Vagina (tissue), 2 donors: ENCODE results near the gene TMEM214. TPM values are rescaled to one million over a fixed set of nuclear protein-coding genes. Genes with fewer than 3 reads are reported as not detected.

Experiments used
- DNase-seq, 2 donors: peaks; one replicate each; pipeline ENCODE4 v3.0.0-alpha.2; 2017; ENCODE audit errors: extremely low spot score in 2 of 2
- H3K27ac ChIP-seq: fragments of 200-600 bp; sonication (generic); one replicate; pipeline ENCODE4 v1.5.1; 2019
- H3K27me3 ChIP-seq: fragments of 200-600 bp; sonication (generic); one replicate; pipeline ENCODE4 v1.5.1; 2019
- H3K36me3 ChIP-seq, 2 donors: fragments of 200-600 bp; sonication (generic); one replicate each; pipeline ENCODE4 v1.5.1; 2017 to 2019
- H3K4me1 ChIP-seq: fragments of 200-600 bp; sonication (generic); one replicate; pipeline ENCODE4 v1.5.1; 2019
- H3K4me3 ChIP-seq, 2 donors: fragments of 200-600 bp; sonication (generic); 1 replicate in 1 of 2; 2 replicates in 1 of 2; pipeline ENCODE4 v1.5.1; 2016 to 2019
- H3K9me3 ChIP-seq: fragments of 200-600 bp; sonication (generic); one replicate; pipeline ENCODE4 v1.5.1; 2019
- POLR2A ChIP-seq, 2 donors: fragments of 450-650 bp; IDR thresholded peaks; one replicate each; pipeline ENCODE4 v1.6.1; 2017; ENCODE audit warnings: antibody characterized with exemption in 2 of 2, mild to moderate bottlenecking in 2 of 2, moderate library complexity in 2 of 2
- POLR2AphosphoS5 ChIP-seq, 2 donors: sonication (generic); formaldehyde crosslinking; IDR thresholded peaks; one replicate each; pipeline ENCODE4 v1.9.0; 2017; ENCODE audit warnings: antibody characterized with exemption in 2 of 2, mild to moderate bottlenecking in 2 of 2, low read depth in 1 of 2; ENCODE audit not compliant: insufficient read depth in 1 of 2
- intact Hi-C: fragments of 100-400 bp; cut with DNase I; formaldehyde crosslinking; loops from one replicate; pipeline ENCODE4 v1.15.1; 2023
- total RNA-seq: library from RNA; depleted of rRNA; stranded (reverse); fragments of >200 nt; gene quantifications from one replicate; pipeline ENCODE4 v1.2.3, GENCODE V29; 2016
- TF ChIP-seq, protein P1 (sequence below), 3 experiments: fragments of 450-650 bp in 2 of 3; fragments of 200-600 bp in 1 of 3; sonication (generic) in 1 of 3; IDR thresholded peaks; one replicate each; pipeline ENCODE4 v1.5.1; 2017 to 2019; ENCODE audit warnings: antibody characterized with exemption in 3 of 3, mild to moderate bottlenecking in 2 of 3, moderate library complexity in 2 of 3

TMEM214 gene
- total RNA-seq, 1 donor from 2014 or later, result 53.3 TPM

GRCh38 chr2:27089111-27089954 is 56.6 kb downstream of the TMEM214 start:
- TF ChIP-seq POLR2A (IDR thresholded peaks at IDR 0.05) (no peak), POLR2AphosphoS5 (IDR thresholded peaks at IDR 0.05; ENCODE audit: insufficient read depth in 1 of 2, low read depth in 1 of 2) (no peak)
- TF ChIP-seq, protein P1, sequence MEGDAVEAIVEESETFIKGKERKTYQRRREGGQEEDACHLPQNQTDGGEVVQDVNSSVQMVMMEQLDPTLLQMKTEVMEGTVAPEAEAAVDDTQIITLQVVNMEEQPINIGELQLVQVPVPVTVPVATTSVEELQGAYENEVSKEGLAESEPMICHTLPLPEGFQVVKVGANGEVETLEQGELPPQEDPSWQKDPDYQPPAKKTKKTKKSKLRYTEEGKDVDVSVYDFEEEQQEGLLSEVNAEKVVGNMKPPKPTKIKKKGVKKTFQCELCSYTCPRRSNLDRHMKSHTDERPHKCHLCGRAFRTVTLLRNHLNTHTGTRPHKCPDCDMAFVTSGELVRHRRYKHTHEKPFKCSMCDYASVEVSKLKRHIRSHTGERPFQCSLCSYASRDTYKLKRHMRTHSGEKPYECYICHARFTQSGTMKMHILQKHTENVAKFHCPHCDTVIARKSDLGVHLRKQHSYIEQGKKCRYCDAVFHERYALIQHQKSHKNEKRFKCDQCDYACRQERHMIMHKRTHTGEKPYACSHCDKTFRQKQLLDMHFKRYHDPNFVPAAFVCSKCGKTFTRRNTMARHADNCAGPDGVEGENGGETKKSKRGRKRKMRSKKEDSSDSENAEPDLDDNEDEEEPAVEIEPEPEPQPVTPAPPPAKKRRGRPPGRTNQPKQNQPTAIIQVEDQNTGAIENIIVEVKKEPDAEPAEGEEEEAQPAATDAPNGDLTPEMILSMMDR (IDR thresholded peaks at IDR 0.05), result no peak
- intact Hi-C loops, result loop anchor here (5.0 to 10.0 kb wide), 2 partner anchors 55 to 127 kb away; partner anchors contain the start of gene TMEM214
- Histone ChIP-seq H3K36me3 (no peaks in the 10 kb centered on the region), H3K27me3 (no peaks in the 10 kb centered on the region), H3K4me3 (no peak overlapping the region), H3K9me3 (no peaks in the 10 kb centered on the region), H3K27ac (no peak overlapping the region), H3K4me1 (peaks cover 26% of the 10 kb centered on the region)
- no peak for DNase-seq

Other genes with a start within 250 kb of the TMEM214 start
- gene CENPA, start 246.9 kb upstream of the TMEM214 start, total RNA-seq, result not detected
- 0.74 TPM for gene DPYSL5, start 184.8 kb upstream of the TMEM214 start, total RNA-seq
- gene MAPRE3, start 62.3 kb upstream of the TMEM214 start, total RNA-seq, result 20.6 TPM
- gene AGBL5, start 18.7 kb downstream of the TMEM214 start, total RNA-seq, result 8.8 TPM
- gene OST4, start 38.7 kb downstream of the TMEM214 start, total RNA-seq, result 269 TPM
- gene EMILIN1, start 45.6 kb downstream of the TMEM214 start, total RNA-seq, result 100 TPM
- 9.3 TPM for gene KHK, start 53.8 kb downstream of the TMEM214 start, total RNA-seq
- 2.2 TPM for gene CGREF1, start 86.2 kb downstream of the TMEM214 start, total RNA-seq
- gene ABHD1, start 90.8 kb downstream of the TMEM214 start, total RNA-seq, result not detected
- 57.5 TPM for gene PREB, start 101.7 kb downstream of the TMEM214 start, total RNA-seq
- gene PRR30, start 106.4 kb downstream of the TMEM214 start, total RNA-seq, result not detected
- gene TCF23, start 116.0 kb downstream of the TMEM214 start, total RNA-seq, result 7.4 TPM
- 150 TPM for gene ATRAID, start 179.1 kb downstream of the TMEM214 start, total RNA-seq
- 37.3 TPM for gene SLC5A6, start 179.3 kb downstream of the TMEM214 start, total RNA-seq
- gene CAD, start 184.4 kb downstream of the TMEM214 start, total RNA-seq, result 25.0 TPM
- 1.2 TPM for gene SLC30A3, start 230.1 kb downstream of the TMEM214 start, total RNA-seq
- 1.5 TPM for gene DNAJC5G, start 242.5 kb downstream of the TMEM214 start, total RNA-seq
- 2.5 TPM for gene TRIM54, start 249.5 kb downstream of the TMEM214 start, total RNA-seq